HG03108 (cell line): Measurements from ENCODE around the gene ANKIB1.
"Not testable (repeated sequence)": the region's sequence is repeated elsewhere in the genome, so short reads cannot be mapped to it uniquely, and the experiment has no call there.

Experiments used
- ATAC-seq: cut with Tn5 transposase; IDR thresholded peaks from one replicate; pipeline ENCODE4 v1.9.1; 2021; ENCODE audit warnings: moderate library complexity; ENCODE audit not compliant: unreplicated experiment

Gene ANKIB1

GRCh38 chr7:92325173-92325572 is 79.4 kb downstream of the ANKIB1 start:
- no peak for ATAC-seq

- no peak for ATAC-seq
Measured at GRCh38 chr7:92325858-92326257, 80.1 kb downstream of the ANKIB1 start.

- no peak for ATAC-seq
Measured at GRCh38 chr7:92330835-92331438, 85.2 kb downstream of the ANKIB1 start.

DNA sequence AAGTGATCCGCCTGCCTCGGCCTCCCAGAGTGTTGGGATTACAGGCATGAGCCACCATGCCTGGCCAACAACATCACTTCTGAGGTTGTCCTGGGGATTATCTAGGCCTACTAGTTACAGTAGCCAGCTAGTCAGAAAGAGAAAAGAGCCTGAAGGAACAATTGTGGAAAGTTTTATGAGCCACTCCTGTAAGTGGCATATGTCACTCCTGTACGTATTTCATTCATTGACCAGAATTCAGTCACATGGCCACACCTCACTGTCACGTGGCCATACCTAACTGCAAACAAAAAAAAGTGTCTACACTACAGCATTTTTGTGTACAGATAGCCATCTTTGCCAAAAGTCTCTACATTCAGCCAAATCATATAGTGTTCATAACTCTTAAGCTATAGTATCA is 85.7 kb downstream of the ANKIB1 start:
- no peak for ATAC-seq

- no peak for ATAC-seq
Measured at GRCh38 chr7:92332782-92333181, 87.0 kb downstream of the ANKIB1 start.

GRCh38 chr7:92333866-92334265 is 88.1 kb downstream of the ANKIB1 start:
- ATAC-seq: no peak

DNA sequence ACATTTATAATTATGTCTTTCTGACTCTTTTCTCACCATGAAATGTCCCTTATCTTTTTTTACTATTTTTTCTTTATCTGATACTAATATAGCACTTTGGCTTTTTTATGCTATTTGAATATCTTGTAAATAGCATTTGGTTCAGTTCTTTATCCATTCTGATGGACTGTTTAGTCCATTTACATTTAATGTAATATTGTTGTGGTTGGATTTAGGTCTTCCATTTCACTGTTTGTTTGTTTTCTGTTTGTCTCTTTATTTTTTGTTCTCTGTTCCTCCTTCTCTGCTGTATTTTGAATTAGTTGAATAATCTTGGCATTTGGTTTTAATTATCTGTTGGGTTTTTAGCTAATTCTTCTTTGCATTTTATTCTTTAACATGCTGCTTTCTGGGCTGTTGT is 89.8 kb downstream of the ANKIB1 start:
- no peak for ATAC-seq

- ATAC-seq: no peak
Measured at GRCh38 chr7:92336662-92337340, 91.0 kb downstream of the ANKIB1 start.

GRCh38 chr7:92340016-92340415 is 94.2 kb downstream of the ANKIB1 start:
- no peak for ATAC-seq

- ATAC-seq: no peak
Measured at GRCh38 chr7:92343714-92344113, 97.9 kb downstream of the ANKIB1 start.

DNA sequence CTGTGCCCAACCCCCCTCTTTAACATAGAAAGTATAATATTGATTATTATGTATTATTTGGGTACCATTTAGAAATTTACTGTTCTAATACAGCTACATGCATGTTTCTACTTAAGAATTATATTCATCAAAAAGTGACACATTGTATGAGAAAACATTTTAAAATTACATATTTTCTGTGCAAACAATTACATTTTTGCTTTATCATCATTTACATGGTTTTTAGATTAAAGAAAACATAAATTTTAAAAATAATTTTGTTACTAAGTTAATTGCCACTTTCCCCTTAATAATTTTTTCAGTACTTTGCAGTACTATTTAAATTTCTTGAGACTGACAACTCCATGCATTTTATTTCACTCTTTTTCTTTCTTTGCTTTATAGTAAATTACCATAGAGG is 106.2 kb downstream of the ANKIB1 start:
- ATAC-seq: no peak

DNA sequence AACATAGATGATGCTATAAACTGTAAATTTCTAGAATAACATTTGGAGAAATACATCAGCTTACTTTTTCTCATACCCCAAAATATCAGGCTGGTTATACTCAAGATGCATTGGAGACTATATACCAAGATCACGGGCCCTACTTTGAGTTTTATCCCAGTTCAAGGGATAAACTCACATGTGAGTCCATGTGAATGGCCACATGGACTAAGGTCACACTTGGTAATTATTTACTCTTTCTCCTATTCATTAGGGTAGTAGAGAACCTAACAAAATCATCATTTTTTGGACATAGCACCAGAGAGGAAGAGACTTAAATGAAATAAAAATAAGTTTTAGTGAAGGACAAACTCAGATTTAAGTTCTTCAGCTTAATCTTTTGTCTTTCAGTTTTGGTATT is 108.4 kb downstream of the ANKIB1 start:
- no peak for ATAC-seq

GRCh38 chr7:92356406-92356805 is 110.6 kb downstream of the ANKIB1 start:
- ATAC-seq: no peak

- ATAC-seq: no peak
Measured at GRCh38 chr7:92357260-92357659, 111.5 kb downstream of the ANKIB1 start.

DNA sequence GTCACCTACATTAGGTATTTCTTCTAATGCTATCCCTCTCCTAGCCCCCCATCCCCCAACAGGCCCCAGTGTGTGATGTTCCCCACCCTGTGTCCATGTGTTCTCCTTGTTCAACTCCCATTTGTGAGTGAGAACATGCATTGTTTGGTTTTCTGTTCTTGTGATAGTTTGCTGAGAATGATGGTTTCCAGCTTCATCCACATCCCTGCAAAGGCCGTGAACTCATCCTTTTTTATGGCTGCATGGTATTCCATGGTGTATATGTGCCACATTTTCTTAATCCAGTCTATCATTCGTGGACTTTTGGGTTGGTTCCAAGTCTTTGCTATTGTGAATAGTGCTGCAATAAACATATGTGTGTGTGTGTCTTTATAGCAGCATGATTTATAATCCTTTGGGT is 113.4 kb downstream of the ANKIB1 start:
- not testable (repeated sequence) for ATAC-seq

DNA sequence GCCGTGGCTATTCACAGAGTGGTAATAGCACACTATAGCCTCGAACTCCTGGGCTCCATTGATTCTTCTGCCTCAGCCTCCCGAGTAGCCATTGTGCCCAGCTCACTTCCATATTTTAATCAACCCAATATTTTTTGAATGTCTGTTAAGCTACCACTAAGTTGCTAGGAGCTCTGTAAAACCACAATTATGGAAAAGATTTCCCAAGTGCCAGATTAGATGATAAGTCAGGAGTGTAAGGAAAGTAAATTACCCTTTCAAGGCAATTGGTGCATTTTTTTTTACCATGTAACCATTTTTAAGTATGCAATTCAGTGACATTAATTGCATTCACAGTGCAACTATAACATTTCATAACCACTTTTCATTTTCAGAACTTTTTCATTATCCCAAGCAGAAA is 114.0 kb downstream of the ANKIB1 start:
- ATAC-seq: no peak

DNA sequence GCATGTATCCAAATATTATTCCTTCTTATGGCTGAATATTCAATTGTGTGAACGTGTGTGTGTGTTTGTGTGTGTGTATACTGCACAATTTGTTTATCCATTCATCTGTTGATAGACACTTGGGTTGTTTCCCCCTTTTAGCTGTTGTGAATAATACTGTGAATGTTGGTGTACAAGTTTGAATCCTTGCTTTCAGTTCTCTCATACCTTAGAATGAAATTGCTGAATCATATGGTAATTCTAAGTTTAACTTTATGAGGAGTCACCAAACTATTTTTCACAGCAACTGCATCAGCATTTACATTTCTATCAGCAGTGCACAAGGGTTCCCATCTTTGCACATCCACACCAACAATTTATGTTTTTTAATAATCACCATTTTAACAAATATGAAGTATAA is 114.6 kb downstream of the ANKIB1 start:
- no peak for ATAC-seq

- ATAC-seq: no peak
Measured at GRCh38 chr7:92362131-92362530, 116.4 kb downstream of the ANKIB1 start.

DNA sequence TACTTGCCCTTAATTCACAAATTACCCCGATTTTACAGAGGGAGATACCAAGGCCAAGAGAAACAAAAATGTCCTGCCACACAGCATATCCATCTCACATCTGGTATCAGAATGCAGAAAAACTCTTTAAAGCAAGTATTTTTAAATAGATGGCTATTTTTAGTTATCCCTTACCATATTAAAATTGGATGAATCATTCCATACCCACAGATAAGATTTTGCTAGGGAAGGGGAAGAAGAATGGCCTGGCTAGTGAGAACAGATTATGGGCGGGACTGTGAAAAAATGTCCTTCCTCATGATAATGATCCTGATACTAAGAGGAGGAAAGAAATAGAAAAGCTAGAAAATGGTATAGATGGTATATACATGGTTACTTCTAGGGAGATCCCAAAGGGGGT is 121.0 kb downstream of the ANKIB1 start:
- ATAC-seq: no peak

DNA sequence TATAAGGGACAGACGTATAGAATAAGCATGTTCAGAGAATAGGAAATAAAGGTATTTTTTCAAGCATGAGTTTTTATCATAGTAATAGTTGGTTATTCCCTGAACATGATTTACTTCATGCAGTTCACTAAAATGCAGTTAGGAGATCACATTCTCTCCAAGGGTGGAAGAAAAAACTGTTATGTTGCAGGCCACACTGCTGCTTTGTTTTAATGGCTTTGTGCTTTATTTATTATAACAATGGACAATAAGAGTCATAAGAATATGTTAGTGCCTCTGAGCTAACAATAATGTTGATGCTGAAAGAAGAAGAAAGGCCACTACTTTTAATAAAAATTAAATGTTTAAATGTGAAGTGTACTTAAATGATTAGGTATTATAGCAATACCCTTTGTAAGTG is 123.0 kb downstream of the ANKIB1 start:
- no peak for ATAC-seq

DNA sequence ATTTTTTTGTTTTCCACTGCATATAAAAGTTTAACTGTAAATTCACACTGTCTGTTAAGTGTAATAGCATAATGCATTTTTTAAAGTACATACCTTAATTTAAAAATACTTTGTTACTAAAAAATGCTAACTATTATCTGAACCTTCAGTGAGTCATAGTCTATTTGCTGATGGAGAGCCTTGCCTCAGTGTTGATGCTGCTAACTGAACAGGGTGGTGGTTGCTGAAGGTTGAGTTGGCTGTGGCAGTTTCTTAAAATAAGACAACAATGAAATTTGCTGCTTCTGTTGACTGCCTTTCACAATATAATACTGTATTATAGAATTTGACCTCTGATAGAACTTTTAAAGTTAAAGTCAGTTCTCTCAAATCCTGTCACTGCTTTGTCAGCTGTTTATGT is 129.2 kb downstream of the ANKIB1 start:
- no peak for ATAC-seq

GRCh38 chr7:92391071-92391470 is 145.3 kb downstream of the ANKIB1 start:
- ATAC-seq: no peak

GRCh38 chr7:92397542-92397941 is 151.8 kb downstream of the ANKIB1 start:
- ATAC-seq: no peak
